ENCODE data around the gene VKORC1L1. TPM values are rescaled to one million over a fixed set of nuclear protein-coding genes. Genes with fewer than 3 reads are reported as not detected.
"Not testable (repeated sequence)": the region's sequence is repeated elsewhere in the genome, so short reads cannot be mapped to it uniquely, and the experiment has no call there.

Gene VKORC1L1
- total and polyA plus RNA-seq, 2 donors (not counting 3 experiments of a cell fraction or from before 2014, with no cell fraction given): 14.5 to 36.7 TPM

DNA sequence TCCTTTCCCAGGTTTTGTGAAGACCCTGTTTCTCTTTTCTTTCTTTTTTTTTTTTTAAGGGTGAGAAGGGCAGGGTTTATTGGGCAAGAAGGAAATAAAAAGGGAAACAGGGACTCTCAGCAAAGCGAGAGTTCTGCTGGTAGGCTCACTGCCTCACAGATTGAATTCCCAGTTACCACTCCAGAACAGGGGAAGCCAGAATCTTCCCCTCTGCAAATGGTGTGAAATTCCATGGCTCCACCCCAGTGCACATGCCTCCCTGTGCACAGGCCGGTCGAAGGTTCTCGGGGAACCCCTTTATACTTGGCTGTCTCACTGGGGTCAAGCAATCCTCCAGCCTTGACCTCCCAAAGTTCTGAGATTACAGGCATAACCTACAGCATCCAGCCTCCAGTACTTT is 119.7 kb downstream of the VKORC1L1 start:
- Histone ChIP-seq H3K79me2 (ENCODE audit: control insufficient read depth, insufficient read depth, low read length) (no peaks in the 10 kb centered on the region), H3K9me1 (replicated peaks; ENCODE audit: control insufficient read depth, extremely low read depth, insufficient read depth, low read length) (no peaks in the 10 kb centered on the region), H3K9me3 (replicated peaks; ENCODE audit: control insufficient read depth, insufficient read depth, low read length) (no peaks in the 10 kb centered on the region), H3K27me3 (ENCODE audit: control insufficient read depth in 2 of 2, insufficient read depth in 2 of 2, low read length in 2 of 2) (peaks cover 0 to 1% of the 10 kb centered on the region in 2 experiments), H3K4me1 (ENCODE audit: control insufficient read depth, extremely low read depth, insufficient read depth, low read length) (no peaks in the 10 kb centered on the region), H4K20me1 (replicated peaks; ENCODE audit: control insufficient read depth, extremely low read depth, insufficient read depth, low read length) (no peaks in the 10 kb centered on the region), H2AFZ (ENCODE audit: low read depth, low read length) (no peak overlapping the region), H3K4me3 (replicated peaks in 1 of 3; ENCODE audit: insufficient read depth in 1 of 3, low read depth in 1 of 3, low read length in 3 of 3) (no peak overlapping the region), H3K27ac (ENCODE audit: insufficient read depth, low read depth, low read length) (no peak overlapping the region), H3K9ac (replicated peaks; ENCODE audit: extremely low read depth, insufficient read depth, low read length) (no peak overlapping the region), H3K4me2 (ENCODE audit: insufficient read depth, low read length) (no peak overlapping the region), H3K36me3 (ENCODE audit: control insufficient read depth in 2 of 2, extremely low read depth in 1 of 2, insufficient read depth in 2 of 2, low read length in 2 of 2) (no peaks in the 10 kb centered on the region)
- FAIRE-seq (no peak), DNase-seq (ENCODE audit: low read depth, low spot score) (no peak)
- no TSS peak for BruUV-seq (replicated peaks)
- no peak for TF ChIP-seq POLR2AphosphoS5 (IDR thresholded peaks at IDR 0.05; ENCODE audit: insufficient read depth, low read depth, low read length)
- TF ChIP-seq EZH2 (IDR thresholded peaks at IDR 0.05; ENCODE audit: borderline replicate concordance, low read depth, low read length, severe bottlenecking): no peak
- no peak for TF ChIP-seq FOS (IDR thresholded peaks at IDR 0.05; ENCODE audit: borderline replicate concordance, insufficient read depth, low read length)
- TF ChIP-seq, protein P1, sequence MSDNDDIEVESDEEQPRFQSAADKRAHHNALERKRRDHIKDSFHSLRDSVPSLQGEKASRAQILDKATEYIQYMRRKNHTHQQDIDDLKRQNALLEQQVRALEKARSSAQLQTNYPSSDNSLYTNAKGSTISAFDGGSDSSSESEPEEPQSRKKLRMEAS (IDR thresholded peaks at IDR 0.05; ENCODE audit: insufficient read depth, insufficient read length): no peak
- intact Hi-C loops (cut with micrococcal nuclease) (no loop called here), dilution Hi-C loops (cut with MboI; ENCODE audit: extremely low pct_ligation_motif_present, low sequenced_read_pairs) (no loop called here)
- CTCF ChIA-PET: no interaction called here
- POLR2A ChIA-PET: no interaction called here

DNA sequence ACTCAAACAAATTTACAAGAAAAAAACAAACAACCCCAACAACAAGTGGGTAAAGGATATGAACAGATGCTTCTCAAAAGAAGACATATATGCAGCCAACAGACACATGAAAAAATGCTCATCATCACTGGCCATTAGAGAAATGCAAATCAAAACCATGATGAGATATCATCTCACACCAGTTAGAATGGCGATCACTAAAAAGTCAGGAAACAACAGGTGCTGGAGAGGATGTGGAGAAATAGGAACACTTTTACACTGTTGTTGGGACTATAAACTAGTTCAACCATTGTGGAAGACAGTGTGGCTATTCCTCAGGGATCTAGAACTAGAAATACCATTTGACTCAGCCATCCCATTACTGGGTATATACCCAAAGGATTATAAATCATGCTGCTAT is 122.1 kb downstream of the VKORC1L1 start:
- H3K79me2 ChIP-seq (ENCODE audit: control insufficient read depth, insufficient read depth, low read length); H3K9me3 ChIP-seq (replicated peaks; ENCODE audit: control insufficient read depth, insufficient read depth, low read length); FAIRE-seq; H4K20me1 ChIP-seq (replicated peaks; ENCODE audit: control insufficient read depth, extremely low read depth, insufficient read depth, low read length); H3K9me1 ChIP-seq (replicated peaks; ENCODE audit: control insufficient read depth, extremely low read depth, insufficient read depth, low read length); DNase-seq (ENCODE audit: low read depth, low spot score); dilution Hi-C loops (cut with MboI; ENCODE audit: extremely low pct_ligation_motif_present, low sequenced_read_pairs); H3K27ac ChIP-seq (ENCODE audit: insufficient read depth, low read depth, low read length); H3K4me2 ChIP-seq (ENCODE audit: insufficient read depth, low read length); H3K27me3 ChIP-seq (ENCODE audit: control insufficient read depth in 2 of 2, insufficient read depth in 2 of 2, low read length in 2 of 2); H3K9ac ChIP-seq (replicated peaks; ENCODE audit: extremely low read depth, insufficient read depth, low read length); H3K4me3 ChIP-seq (replicated peaks in 1 of 3; ENCODE audit: insufficient read depth in 1 of 3, low read depth in 1 of 3, low read length in 3 of 3); H2AFZ ChIP-seq (ENCODE audit: low read depth, low read length); BruUV-seq (replicated peaks); POLR2A ChIA-PET; intact Hi-C loops (cut with micrococcal nuclease); H3K4me1 ChIP-seq (ENCODE audit: control insufficient read depth, extremely low read depth, insufficient read depth, low read length); CTCF ChIA-PET; H3K36me3 ChIP-seq (ENCODE audit: control insufficient read depth in 2 of 2, extremely low read depth in 1 of 2, insufficient read depth in 2 of 2, low read length in 2 of 2): not testable (repeated sequence)

DNA sequence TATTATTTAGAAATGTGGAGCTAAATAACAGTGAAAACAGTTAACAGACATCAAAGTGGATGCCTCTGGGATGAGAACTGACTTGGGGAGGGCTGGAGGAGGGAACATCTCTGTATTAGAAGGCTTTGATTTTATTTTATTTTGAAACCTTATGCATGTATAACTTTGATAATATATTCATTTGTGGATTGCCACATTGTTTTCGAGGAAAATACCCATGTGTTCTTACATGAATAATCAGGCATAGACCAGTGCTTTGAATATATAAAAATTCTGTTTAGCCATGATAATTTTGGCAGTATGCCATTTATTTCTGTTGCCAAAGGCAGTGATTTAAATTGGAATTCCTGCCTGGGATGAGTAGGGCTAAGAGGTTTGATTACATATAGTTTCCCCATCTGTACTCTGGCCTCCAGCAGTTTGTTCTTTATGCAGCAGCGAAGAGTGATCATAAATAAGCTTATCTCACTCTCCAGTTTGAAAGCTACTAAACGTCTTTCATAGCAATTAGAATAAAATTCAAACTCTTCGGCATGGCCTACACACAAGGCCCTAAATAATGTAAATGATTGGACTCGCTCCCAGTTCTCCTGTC is 128.0 kb downstream of the VKORC1L1 start:
- H2AFZ ChIP-seq (ENCODE audit: low read depth, low read length); intact Hi-C loops (cut with micrococcal nuclease); CTCF ChIA-PET; H3K9me1 ChIP-seq (replicated peaks; ENCODE audit: control insufficient read depth, extremely low read depth, insufficient read depth, low read length); POLR2A ChIA-PET; H3K9ac ChIP-seq (replicated peaks; ENCODE audit: extremely low read depth, insufficient read depth, low read length); H3K36me3 ChIP-seq (ENCODE audit: control insufficient read depth in 2 of 2, extremely low read depth in 1 of 2, insufficient read depth in 2 of 2, low read length in 2 of 2); dilution Hi-C loops (cut with MboI; ENCODE audit: extremely low pct_ligation_motif_present, low sequenced_read_pairs); H3K4me2 ChIP-seq (ENCODE audit: insufficient read depth, low read length); H3K79me2 ChIP-seq (ENCODE audit: control insufficient read depth, insufficient read depth, low read length); BruUV-seq (replicated peaks); H3K27me3 ChIP-seq (ENCODE audit: control insufficient read depth in 2 of 2, insufficient read depth in 2 of 2, low read length in 2 of 2); DNase-seq (ENCODE audit: low read depth, low spot score); H3K9me3 ChIP-seq (replicated peaks; ENCODE audit: control insufficient read depth, insufficient read depth, low read length); H3K4me3 ChIP-seq (replicated peaks in 1 of 3; ENCODE audit: insufficient read depth in 1 of 3, low read depth in 1 of 3, low read length in 3 of 3); H4K20me1 ChIP-seq (replicated peaks; ENCODE audit: control insufficient read depth, extremely low read depth, insufficient read depth, low read length); H3K4me1 ChIP-seq (ENCODE audit: control insufficient read depth, extremely low read depth, insufficient read depth, low read length); H3K27ac ChIP-seq (ENCODE audit: insufficient read depth, low read depth, low read length): not testable (repeated sequence)
- FAIRE-seq: peak; percentile 62

All from endothelial cell of umbilical vein (primary cell).